A673 (cell line): ENCODE measurements around the gene RNF144B.

Experiments used
- CTCF ChIP-seq: fragments of 300-800, 200-600 bp; sonication (generic); conservative IDR thresholded peaks from 2 replicates; pipeline ENCODE4 v1.5.1; 2017; ENCODE audit warnings: low read depth, mild to moderate bottlenecking, antibody characterized with exemption, low read length, moderate library complexity, mixed read lengths
- EZH2 ChIP-seq: fragments of 200-600 bp; sonication (generic); IDR thresholded peaks from 2 replicates; pipeline ENCODE4 v1.6.1; 2017; ENCODE audit warnings: borderline replicate concordance, low read depth, mild to moderate bottlenecking, mixed read lengths, antibody characterized with exemption, low read length; ENCODE audit not compliant: poor library complexity, severe bottlenecking

- TF ChIP-seq CTCF = no peak
- no peak for TF ChIP-seq EZH2
Measured at GRCh38 chr6:18429655-18430297, 42.6 kb downstream of the RNF144B start.
